ENCODE results near the gene RAB39B.
"Not testable (repeated sequence)": the region's sequence is repeated elsewhere in the genome, so short reads cannot be mapped to it uniquely, and the experiment has no call there.

RAB39B gene

GRCh38 chrX:155263854-155264628 lies at the start of gene RAB39B:
RAB39B (minus strand) TSS chrX:155264491; CDS start chrX:155264288, 203 bp downstream.
- DNase-seq = peak; percentile 73

GRCh38 chrX:155313766-155314165 lies 49.5 kb upstream of the RAB39B start:
- DNase-seq = no peak

- DNase-seq = no peak
These were observed 29.5 kb upstream of the RAB39B start for GRCh38 chrX:155293771-155294170.

- DNase-seq = no peak
These were observed 15.6 kb upstream of the RAB39B start for GRCh38 chrX:155279873-155280272.

GRCh38 chrX:155270969-155271368 lies 6.7 kb upstream of the RAB39B start:
- no peak for DNase-seq

GRCh38 chrX:155267995-155268394 lies 3.7 kb upstream of the RAB39B start:
- not testable (repeated sequence) for DNase-seq

GRCh38 chrX:155266439-155266838 lies 2.1 kb upstream of the RAB39B start:
- no peak for DNase-seq

GRCh38 chrX:155262970-155263754 lies 1.1 kb downstream of the RAB39B start:
- DNase-seq = no peak

GRCh38 chrX:155259752-155260151 lies 4.5 kb downstream of the RAB39B start:
- no peak for DNase-seq

GRCh38 chrX:155251391-155251790 lies 12.9 kb downstream of the RAB39B start:
- no peak for DNase-seq

GRCh38 chrX:155247497-155247896 lies 16.8 kb downstream of the RAB39B start:
- DNase-seq = no peak

- DNase-seq = no peak
These were observed 17.5 kb downstream of the RAB39B start for GRCh38 chrX:155246748-155247147.

- DNase-seq = no peak
These were observed 22.0 kb downstream of the RAB39B start for GRCh38 chrX:155242300-155242699.

- no peak for DNase-seq
These were observed 26.6 kb downstream of the RAB39B start for GRCh38 chrX:155237719-155238118.

GRCh38 chrX:155235891-155236290 lies 28.4 kb downstream of the RAB39B start:
- no peak for DNase-seq

- no peak for DNase-seq
These were observed 33.1 kb downstream of the RAB39B start for GRCh38 chrX:155231163-155231562.

GRCh38 chrX:155225774-155226173 lies 38.5 kb downstream of the RAB39B start:
- DNase-seq = no peak

GRCh38 chrX:155223746-155224145 lies 40.5 kb downstream of the RAB39B start:
- DNase-seq = not testable (repeated sequence)

- no peak for DNase-seq
These were observed 42.9 kb downstream of the RAB39B start for GRCh38 chrX:155221351-155221750.

- DNase-seq = no peak
These were observed 45.5 kb downstream of the RAB39B start for GRCh38 chrX:155218777-155219176.

- DNase-seq = no peak
These were observed 47.3 kb downstream of the RAB39B start for GRCh38 chrX:155216940-155217440.

GRCh38 chrX:155216179-155216939 lies 47.9 kb downstream of the RAB39B start, which contains the start of gene VBP1:
VBP1 (plus strand) TSS chrX:155216460; CDS start chrX:155216483, 23 bp downstream.
- DNase-seq = peak; percentile 93
